ENCODE data around the gene PADI1.
"Not testable (repeated sequence)": the region's sequence is repeated elsewhere in the genome, so short reads cannot be mapped to it uniquely, and the experiment has no call there.

Gene PADI1

DNA sequence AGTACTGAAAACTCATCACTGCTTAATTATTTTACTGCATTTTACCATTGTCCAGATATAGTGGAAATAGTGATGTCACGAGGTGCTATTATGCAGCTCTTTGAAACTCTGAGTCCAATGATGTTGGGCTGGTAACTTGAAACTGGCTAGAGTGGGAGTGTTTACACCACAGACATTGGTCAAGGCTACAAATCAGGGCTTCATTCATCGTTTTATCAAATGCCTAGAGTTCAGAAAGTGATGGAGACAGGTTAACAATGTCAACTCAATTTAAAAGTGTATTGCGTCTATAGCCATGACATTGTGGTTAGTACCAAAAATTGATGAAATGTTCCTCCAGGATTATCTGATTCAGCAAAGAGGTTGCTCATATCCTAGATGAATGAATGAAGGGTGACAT is 12.7 kb downstream of the PADI1 start:
- DNase-seq (ENCODE audit: low spot score) = no peak

DNA sequence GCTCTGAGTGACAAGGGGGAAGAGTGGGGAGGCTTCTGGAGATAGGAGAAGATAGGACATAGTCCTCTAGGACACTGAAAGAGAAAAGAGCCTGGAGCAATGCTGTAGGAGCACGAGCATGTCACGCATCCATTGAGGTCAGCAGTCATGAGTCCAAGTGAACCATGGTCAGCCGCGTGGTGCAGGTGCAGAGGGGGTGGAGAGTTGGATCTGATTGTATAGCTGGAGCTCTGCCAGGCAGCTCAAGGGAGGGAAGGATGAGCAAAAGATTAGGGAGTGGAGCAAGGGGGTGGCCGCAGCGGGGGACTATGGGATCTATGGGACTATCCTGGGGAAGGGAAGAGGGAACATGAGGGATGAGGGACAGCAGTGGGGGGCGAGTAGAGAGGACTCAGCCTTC is 14.0 kb downstream of the PADI1 start:
- DNase-seq (ENCODE audit: low spot score) = no peak

DNA sequence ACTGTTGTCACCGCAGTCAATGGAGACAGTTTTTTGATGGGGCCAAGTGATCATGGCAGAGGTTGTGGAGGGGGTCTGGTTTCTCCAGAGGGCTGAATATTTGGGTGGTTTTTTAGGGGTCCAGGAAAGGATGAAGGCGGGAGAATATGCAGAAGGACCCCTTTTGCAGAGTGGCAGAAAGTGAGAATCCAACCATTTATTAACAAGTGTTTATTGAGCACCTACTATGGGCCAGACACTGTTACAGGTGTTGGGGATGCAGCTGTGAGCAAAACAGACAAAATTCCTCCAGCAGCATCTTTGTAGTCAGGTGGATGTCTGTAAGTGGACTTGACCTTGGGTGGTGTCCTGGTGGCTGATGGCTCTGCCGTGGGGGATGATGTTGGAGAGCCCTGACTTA is 15.4 kb downstream of the PADI1 start:
- no peak for DNase-seq (ENCODE audit: low spot score)

DNA sequence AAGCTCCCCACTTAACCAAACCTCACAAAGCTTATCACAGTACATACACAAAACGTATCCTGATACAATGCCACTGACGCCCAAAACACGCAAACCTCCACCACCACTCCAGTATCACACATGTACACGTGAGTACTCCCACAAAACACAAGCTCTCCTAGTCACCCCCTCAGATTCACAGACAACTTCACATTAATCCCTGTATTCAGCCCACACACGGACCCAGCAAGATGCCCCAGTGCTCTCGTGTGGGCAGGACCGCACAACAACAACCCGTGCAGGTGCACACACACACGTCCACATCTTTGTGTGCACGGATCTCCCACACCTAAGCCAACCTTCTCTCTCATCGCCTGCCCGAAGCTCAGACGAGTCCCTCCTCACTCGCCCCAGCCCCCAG is 17.6 kb downstream of the PADI1 start:
- DNase-seq (ENCODE audit: low spot score) = no peak

DNA sequence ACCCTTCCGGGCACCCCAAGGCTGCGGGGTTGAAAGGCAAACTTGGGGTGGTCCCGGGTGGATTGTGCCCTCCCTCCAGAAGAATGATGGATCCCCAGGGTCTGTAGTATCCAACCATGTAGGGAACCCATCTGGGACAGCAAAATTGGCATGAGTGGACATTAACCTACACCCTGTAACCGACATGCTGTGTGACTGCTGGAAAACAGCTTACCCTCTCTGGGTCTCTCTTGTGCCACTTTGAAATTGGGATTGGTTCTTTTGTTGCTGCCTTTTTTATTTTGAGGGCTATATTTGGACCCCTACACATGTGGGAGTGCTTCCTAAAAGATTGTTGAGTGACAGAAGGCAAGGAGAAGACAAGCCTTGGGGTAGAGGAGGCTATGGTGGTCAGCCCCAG is 19.5 kb downstream of the PADI1 start:
- no peak for DNase-seq (ENCODE audit: low spot score)

DNA sequence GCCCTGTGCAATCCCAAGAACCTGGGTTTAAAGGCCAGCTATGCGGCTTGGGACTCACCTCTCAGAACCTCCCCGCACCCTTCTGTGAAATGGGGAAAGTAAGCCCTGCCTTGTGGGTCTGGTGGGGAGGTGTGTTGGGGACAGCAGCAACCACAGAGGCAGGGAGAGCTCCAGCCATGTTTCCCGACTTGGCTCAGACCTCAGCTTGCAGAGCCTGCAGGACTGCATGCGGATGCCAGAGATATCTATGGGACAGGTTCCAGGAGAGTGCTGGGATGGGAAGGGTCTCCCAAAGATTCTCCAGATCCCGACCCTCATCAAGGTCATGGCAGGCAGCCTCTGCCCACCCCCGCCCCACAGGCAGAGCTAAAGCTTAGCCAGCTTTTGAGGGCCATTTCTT is 20.2 kb downstream of the PADI1 start:
- DNase-seq (ENCODE audit: low spot score) = no peak

DNA sequence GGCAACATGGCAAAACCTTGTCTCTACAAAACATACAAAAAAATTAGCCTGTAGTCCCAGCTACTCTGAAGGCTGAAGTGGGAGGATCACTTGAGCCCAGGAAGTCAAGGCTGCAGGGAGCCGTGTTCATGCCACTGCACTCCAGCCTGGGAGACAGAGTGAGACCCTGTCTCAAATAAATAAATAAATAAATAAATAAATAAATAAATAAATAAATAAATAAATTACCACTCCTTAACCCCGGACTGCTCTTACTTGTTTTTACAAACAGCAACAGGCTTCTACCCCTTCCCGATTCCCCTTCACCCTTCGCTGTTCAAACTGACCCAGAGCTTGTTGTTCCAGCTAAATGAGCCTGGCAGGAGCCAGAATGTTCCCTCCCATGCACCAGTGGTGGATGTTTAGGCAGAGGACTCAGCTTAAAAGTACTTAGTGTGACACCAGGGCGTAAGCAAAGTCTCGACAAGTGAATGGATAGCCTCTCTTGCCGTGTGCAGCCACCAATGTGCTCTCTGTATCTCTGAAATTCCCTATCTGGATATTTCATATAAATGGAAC is 22.5 kb downstream of the PADI1 start:
- DNase-seq (ENCODE audit: low spot score) = no peak

DNA sequence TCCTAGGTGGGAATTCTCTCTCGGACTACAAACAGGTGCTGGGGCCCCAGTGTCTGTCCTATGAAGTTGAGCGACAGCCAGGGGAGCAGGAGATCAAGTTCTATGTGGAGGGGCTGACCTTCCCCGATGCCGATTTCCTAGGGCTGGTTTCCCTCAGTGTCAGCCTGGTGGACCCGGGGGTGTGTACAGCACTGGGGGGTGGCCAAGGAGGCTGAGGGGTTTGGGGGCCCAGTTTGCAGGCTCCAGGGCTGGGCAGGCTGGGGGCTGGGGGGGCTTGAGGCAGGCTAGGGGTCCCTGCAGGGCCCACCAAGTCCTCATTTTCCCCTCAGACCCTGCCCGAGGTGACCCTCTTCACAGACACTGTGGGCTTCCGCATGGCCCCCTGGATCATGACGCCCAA is 23.7 kb downstream of the PADI1 start:
- DNase-seq (ENCODE audit: low spot score) = no peak

DNA sequence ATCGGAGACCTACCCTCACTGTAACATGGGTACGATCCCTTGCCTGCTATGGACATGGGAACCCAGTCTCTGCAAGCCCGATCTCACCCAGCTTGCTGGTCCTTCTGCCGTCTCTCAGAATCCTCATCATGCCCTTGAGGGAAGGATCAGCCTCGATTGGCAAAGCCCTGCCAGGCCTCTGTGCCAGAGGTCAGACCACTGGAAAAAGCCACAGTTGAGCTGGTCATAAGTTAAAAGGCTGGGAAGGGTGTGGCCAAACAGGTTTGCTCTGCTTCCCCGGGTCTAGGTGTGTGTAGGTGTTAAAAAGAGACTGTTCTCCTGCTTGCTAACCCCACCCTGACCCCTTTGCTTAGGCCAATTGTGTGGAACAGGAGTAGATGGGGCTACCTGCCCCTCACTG is 24.5 kb downstream of the PADI1 start:
- DNase-seq (ENCODE audit: low spot score) = no peak

DNA sequence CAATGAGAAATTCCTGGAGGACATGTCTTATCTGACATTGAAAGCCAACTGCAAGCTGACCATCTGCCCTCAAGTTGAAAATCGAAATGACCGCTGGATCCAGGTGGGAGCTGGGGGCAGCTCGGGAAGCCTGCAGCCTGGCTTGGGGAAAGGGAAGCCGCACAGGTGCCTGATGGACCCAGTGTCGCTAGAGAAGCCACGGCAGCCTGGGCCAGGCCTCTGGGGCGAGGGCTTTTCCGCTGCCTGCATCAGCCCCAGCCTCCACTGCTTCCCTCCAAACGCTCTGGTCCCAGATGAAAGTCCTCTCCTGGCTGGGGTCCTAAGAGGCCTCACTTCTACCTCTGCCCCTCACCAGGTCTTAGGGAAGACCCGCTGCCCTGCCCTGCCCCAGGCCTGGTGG is 25.2 kb downstream of the PADI1 start:
- DNase-seq (ENCODE audit: low spot score) = no peak

DNA sequence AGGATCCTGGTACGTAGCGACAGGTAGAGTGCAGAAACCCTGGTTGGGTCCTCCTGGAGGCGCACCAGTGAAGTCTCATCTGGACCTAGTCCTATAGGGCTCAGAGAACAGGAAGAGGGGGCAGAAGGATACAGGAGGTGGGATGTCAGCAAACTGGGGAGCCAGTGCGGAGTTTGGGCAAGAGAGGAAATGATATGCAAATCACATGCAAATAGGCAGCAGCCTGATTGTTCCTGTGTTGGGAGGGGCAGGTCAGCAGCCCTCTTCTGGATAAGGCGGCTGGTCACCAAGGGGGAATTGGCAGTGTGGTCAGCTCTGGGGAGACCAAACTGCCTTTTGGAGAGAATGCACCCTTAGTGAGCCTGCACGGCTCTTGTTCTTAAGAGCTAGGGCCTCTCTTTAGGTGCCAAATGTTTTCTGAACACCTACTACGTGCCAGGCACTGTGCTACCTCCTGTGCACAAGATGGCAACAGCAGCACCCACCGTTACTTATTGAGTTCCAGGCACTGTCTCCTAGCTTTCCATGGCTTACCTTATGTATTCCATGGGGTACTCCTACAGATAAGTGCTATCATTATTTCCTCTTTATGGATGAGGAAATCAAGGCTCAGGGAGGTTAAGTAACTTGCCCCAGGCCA is 25.9 kb downstream of the PADI1 start:
- no peak for DNase-seq (ENCODE audit: low spot score)

DNA sequence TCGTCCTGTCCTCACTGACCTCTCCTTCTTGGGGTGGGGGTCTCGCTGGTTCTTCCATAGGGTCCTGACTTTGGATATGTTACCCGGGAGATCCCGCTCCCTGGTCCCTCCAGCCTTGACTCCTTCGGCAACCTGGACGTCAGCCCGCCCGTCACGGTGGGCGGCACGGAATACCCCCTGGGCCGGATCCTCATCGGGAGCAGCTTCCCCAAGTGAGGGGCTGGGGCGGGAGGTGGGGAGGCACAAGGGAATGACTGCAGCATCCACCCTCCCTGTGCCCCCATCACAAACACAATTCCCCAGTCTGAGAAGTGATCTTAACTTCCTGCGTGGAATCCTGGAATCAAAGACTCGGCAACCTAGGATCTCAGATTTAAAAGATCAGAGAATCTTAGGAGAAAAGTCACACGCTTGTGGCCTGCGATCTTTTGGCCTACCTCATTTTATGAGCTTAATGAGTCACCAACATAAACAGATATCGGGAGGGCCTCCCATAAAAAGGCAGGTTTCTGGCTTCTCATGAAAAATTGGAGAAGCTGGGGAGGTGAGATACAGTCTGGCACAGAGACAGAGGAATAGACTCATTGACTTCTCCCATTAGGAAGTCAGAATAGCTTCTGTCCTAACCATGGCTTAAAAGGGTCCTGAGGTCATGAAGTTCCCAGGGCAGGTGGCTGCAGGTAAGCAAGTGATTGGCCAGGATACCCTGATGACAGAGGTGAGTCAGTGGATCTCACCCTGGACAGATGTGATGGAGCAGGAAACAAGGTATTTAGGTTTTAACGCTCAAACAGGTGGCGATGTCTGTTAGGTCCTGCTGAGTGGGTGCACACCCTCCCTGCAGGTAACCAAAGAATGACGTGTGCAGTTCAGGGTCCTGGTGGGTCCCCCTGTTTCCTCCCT is 28.1 kb downstream of the PADI1 start:
- DNase-seq (ENCODE audit: low spot score) = no peak

DNA sequence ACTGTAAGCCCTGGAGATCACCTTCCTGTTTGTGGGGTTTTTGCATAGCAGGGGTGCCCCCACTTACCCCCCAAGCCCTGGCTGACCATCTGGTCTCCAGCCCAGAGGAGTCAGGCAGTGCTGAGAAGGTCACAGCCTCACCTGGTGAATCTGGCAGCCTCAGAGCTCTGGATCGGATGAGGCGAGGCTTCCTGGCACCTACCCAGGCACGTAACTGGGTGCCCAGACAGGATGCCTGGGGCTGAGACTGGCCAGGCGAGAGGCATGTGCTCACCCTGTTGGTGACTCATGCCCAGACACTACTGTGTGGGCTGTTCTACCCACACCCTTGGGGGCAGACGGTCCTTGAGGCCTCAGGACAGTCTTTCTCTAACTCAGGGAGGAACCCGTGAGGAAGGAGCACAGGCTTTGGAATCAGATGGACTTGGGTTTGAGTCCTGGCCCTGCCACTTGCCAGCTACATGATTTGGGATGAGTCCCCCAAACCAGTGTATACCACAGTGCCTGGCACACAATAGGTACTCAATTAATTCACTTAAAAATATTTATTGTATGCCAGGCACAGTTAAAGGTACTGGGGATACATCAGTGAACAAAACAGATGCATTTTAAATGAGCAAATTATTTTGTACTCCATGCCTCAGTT is 28.9 kb downstream of the PADI1 start:
- DNase-seq (ENCODE audit: low spot score) = peak; percentile 45

DNA sequence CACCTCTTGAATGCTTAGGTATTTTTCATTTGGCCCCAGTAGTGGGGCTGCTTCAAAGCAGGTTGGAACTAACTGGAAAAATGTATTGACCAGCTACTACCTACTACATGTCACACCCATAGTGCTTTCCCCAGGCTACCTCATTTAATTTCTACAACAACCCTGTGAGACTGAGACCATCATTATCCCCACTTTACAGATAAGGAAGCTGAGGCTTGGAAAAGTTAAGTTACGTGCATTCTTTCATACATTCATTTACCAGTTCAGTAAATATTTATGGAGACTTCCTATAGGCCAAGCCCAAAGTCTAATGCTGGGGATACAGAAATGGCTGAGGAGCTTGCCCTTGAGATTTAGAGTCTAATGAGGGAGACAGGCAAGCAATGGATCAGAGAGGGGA is 29.5 kb downstream of the PADI1 start:
- DNase-seq (ENCODE audit: low spot score) = no peak

DNA sequence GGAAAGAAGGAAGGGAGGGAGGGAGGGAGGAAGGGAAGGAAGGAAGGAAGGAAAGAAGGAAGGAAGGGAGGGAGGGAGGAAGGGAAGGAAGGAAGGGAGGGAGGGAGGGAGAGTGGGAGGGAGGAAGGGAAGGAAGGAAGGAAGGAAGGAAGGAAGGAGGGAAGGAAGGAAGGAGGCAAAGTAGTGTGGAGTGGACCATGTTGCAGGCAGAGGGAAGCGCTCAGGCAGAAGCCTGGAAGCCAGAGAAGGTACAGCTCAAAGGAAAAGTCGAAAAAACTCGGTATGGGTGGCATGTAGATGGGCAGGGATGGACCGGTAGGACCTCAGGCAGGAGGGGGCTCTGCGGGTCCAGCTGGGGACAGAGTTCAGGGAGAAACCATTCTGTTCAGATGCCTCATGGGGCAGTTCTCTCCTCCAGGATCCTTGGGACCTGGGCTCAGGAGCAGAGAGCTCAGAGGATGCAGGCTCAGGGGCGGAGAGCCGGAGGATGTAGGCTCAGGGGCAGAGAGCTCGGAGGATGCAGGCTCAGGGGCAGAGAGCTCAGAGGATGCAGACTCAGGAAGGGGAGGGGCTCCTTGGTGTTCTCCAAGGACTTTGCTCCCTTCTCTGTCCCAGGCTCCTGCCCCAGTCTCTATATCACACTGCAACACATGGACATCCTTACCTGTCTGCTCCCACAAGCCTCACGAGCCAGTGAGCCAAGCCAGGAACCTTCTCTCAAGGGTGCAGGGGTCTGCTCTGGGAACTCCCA is 30.4 kb downstream of the PADI1 start:
- DNase-seq (ENCODE audit: low spot score) = no peak

DNA sequence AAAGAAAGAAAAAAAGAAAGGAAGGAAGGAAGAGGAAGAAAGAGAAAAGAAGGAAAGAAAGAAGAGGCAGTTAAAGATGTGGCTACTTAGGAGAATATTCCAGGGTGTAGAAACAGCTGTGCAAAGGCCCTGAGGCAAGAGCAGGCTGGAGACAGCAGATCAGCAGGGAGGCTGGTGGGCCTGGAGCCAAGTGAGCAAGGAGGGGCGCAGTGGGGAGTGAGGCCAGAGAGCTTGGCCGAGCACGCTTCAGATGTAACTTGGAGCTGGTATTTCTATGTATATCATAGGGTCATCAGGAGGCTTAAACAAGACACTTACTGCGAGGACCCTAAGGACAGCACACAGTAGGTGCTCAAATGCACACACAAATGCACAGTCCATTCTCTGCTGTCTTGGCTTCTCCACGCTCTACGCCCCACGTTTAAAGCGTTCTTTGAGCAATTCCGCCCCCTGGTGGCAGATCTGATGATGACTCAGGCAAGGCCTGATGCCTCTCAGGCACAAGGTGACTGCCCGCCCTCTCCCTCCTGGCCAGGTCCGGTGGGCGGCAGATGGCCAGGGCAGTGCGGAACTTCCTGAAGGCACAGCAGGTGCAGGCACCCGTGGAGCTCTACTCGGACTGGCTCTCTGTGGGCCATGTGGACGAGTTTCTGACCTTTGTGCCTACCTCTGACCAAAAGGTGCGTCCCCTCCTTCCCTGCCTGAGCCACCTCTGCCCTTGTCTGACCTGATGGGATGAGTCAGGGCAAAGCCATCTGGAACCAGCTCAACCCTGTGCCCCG is 32.0 kb downstream of the PADI1 start:
- peak; percentile 78 for DNase-seq (ENCODE audit: low spot score)

DNA sequence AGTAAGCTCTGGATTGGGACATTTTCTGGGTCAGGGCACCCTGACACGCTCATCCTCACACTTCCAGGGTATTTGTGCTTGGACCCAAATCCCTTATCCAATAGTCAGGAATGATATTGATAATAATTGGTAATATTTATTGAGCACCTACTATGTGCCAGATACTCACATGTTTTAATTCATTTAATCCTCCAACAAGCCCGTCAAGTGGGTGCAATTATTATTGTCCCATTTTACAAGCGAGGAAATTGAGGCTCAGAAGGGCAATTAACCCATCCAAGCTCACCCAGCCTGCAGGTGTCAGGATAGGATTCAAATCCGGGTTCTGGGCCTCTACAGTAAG is 32.6 kb downstream of the PADI1 start:
- no peak for DNase-seq (ENCODE audit: low spot score)

DNA sequence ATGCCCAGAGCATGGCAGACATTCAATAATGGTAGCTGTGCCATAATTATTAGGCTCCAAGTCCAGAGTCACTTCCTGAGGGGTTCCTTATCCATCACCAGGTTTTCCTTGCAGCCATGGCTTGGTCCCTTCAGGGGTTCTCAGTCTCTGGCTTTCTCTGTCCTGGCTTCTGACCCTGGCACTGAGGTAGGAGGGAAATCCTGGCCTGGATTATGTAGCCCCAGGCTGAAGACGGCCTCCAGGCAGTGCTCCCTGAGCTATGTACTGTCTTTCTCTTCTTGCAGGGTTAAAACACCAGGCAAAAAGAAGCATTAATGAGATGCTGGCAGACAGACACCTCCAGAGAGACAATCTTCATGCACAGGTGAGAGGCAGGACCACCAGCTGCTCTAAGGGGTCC is 34.5 kb downstream of the PADI1 start:
- DNase-seq (ENCODE audit: low spot score) = peak; percentile 77

DNA sequence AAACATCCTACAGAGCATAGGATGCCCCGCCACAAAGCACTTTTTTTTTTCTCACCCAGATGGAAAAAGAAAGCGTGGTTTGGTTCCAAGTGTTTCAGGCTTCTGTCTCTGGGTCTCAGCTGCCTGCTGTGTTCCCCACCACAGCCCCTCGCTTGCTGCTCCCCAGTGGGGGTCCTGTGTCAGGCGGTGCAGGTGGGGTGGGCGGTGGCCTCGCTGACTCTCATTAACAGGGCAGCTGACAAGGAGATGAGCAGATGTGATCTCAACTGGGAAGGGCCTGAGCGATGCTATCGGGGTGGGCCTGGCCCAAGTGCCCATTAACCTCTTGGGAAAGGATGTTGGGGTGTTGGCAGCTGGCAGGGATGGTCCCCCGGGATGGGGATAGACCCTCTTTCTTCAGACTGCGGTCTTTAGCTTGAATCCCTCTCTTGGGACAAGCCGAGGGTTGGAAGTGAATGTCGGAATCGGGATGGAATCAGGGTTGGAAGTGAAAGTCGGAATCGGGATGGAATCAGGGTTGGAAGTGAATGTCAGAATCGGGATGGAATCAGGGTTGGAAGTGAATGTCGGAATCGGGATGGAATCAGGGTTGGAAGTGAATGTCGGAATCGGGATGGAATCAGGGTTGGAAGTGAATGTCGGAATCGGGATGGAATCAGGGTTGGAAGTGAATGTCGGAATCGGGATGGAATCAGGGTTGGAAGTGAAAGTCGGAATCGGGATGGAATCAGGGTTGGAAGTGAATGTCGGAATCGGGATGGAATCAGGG is 36.3 kb downstream of the PADI1 start:
- not testable (repeated sequence) for DNase-seq (ENCODE audit: low spot score)

DNA sequence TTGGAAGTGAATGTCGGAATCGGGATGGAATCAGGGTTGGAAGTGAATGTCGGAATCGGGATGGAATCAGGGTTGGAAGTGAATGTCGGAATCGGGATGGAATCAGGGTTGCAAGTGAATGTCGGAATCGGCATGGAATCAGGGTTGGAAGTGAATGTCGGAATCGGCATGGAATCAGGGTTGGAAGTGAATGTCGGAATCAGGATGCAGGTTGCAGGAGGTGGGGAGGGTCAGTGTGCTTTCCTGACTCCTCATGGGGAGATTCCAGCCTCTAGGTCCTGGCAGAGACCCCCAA is 36.8 kb downstream of the PADI1 start:
- DNase-seq (ENCODE audit: low spot score) = not testable (repeated sequence)

DNA sequence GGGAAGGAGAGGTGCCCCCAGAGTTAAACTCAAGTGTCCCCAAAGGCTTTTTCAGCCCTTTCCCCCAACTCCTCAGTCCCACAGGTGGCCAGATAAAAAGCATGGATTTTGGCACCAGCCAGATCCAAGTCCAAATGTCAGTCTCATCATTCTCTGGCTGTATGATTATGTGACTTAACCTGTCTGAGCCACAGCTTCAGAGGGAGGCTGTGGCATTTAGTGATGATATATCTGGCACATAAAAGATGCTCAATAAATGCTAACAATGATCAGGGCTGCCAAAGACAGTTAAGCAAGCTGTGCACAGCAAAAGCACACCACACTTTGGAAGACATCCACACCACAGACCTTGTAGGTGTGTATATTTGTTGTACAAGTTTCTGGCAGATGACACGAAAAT is 38.3 kb downstream of the PADI1 start:
- no peak for DNase-seq (ENCODE audit: low spot score)

Measured in kidney capillary endothelial cell (primary cell).